ENCODE measurements around the gene SNAPC2.
"Not testable (repeated sequence)": the region's sequence is repeated elsewhere in the genome, so short reads cannot be mapped to it uniquely, and the experiment has no call there.

The SNAPC2 gene

GRCh38 chr19:7910321-7911161 lies 9.6 kb upstream of the SNAPC2 start:
- DNase-seq: no peak

GRCh38 chr19:7911508-7912143 lies 8.5 kb upstream of the SNAPC2 start:
- DNase-seq: no peak

GRCh38 chr19:7912144-7912696 lies 7.9 kb upstream of the SNAPC2 start:
- DNase-seq: no peak

GRCh38 chr19:7912697-7913564 lies 7.2 kb upstream of the SNAPC2 start:
- no peak for DNase-seq

- no peak for DNase-seq
Observed at GRCh38 chr19:7913652-7914051, 6.5 kb upstream of the SNAPC2 start.

GRCh38 chr19:7914099-7914498 lies 6.0 kb upstream of the SNAPC2 start:
- DNase-seq: no peak

- no peak for DNase-seq
Observed at GRCh38 chr19:7914598-7915045, 5.5 kb upstream of the SNAPC2 start, which contains the start of gene TGFBR3L. TGFBR3L (plus strand) TSS chr19:7914830.

- DNase-seq: no peak
Observed at GRCh38 chr19:7915250-7916102, 4.7 kb upstream of the SNAPC2 start.

- peak in 1 of 2 donors; percentile 38 for DNase-seq
Observed at GRCh38 chr19:7916103-7916954, 3.8 kb upstream of the SNAPC2 start.

- no peak for DNase-seq
Observed at GRCh38 chr19:7916955-7917266, 3.2 kb upstream of the SNAPC2 start.

GRCh38 chr19:7917267-7918061 lies 2.7 kb upstream of the SNAPC2 start:
- peak; percentile 54 to 56 for DNase-seq

- not testable (repeated sequence) for DNase-seq
Observed at GRCh38 chr19:7918062-7918614, 2.0 kb upstream of the SNAPC2 start.

- DNase-seq: no peak
Observed at GRCh38 chr19:7918615-7919421, 1.3 kb upstream of the SNAPC2 start.

GRCh38 chr19:7920519-7921301 lies 572 bp downstream of the SNAPC2 start:
- peak; percentile 100 for DNase-seq

- no peak for DNase-seq
Observed at GRCh38 chr19:7921302-7921966, 1.3 kb downstream of the SNAPC2 start.

- no peak for DNase-seq
Observed at GRCh38 chr19:7921967-7922835, 2.1 kb downstream of the SNAPC2 start.

- no peak for DNase-seq
Observed at GRCh38 chr19:7922836-7923195, 2.7 kb downstream of the SNAPC2 start.

All from activated CD4-positive, alpha-beta T cell treated with anti-CD3 and anti-CD28 coated beads for 4 hours (primary cell).